ENCODE results near the gene BTAF1. TPM values are rescaled to one million over a fixed set of nuclear protein-coding genes. Genes with fewer than 3 reads are reported as not detected.
"Not testable (repeated sequence)": the region's sequence is repeated elsewhere in the genome, so short reads cannot be mapped to it uniquely, and the experiment has no call there.

Gene BTAF1
- total RNA-seq, 1 donor from 2014 or later, result 45.3 TPM

GRCh38 chr10:91976317-91977051, 52.9 kb downstream of the BTAF1 start:
- intact Hi-C loops (cut with micrococcal nuclease), result no loop called here

GRCh38 chr10:91977491-91977890, 53.9 kb downstream of the BTAF1 start:
- intact Hi-C loops (cut with micrococcal nuclease), result no loop called here

DNA sequence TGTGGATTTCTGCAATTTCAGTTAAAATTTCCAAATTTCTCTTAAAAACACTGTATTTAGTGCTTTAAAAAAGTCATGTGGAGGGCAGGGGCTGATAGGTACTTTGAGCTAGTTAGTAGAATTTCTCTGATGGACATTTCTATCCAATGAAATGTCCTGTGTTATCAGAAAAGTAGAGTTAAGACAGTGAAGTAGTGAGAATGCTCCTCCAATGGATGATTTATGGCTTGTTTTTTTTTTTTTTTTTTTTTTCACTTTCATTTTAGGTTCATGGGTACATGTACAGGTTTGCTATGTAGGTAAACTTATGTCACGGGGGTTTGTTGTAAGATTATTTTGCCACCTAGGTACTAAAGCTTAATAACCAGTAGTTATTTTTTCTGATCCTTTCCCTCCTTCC, 55.0 kb downstream of the BTAF1 start:
- intact Hi-C loops (cut with micrococcal nuclease), result no loop called here

DNA sequence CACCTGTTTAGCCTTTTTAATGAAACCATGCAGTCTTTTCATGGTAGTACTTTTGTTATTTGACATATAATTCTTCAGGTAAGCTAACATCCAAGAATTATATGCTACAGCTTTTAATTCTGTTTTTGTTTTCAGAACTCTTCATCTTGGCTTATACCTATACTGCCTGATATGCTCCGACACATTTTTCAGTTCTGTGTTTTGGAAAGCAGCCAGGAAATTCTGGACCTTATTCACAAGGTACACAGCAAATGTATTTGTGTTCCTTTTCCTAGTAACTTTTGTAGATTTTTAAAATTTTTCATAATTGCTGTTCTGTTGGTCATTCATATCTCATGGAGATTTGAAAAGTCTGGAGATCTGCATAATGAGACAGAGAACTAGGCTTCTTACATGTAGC, 56.7 kb downstream of the BTAF1 start:
- intact Hi-C loops (cut with micrococcal nuclease), result no loop called here

DNA sequence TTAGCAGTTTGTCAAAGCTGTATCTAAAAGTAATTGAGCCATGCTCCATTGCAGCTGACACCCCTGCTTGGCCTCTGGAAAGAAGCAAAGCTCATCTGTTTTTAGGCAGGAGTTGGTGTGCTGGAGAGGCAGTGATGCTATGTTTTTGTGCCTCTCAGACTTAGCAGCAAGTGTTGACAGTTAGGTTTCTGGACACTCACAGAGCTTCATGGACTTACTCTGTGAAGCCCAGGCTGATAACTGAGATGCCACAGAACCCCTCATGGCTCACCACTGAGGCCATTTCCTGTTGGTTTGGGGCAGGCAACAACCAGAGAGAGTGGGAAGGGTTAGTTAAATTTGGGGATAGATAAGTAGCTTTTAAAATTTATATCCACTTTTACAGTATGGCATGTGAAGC, 59.8 kb downstream of the BTAF1 start:
- intact Hi-C loops (cut with micrococcal nuclease), result no loop called here

DNA sequence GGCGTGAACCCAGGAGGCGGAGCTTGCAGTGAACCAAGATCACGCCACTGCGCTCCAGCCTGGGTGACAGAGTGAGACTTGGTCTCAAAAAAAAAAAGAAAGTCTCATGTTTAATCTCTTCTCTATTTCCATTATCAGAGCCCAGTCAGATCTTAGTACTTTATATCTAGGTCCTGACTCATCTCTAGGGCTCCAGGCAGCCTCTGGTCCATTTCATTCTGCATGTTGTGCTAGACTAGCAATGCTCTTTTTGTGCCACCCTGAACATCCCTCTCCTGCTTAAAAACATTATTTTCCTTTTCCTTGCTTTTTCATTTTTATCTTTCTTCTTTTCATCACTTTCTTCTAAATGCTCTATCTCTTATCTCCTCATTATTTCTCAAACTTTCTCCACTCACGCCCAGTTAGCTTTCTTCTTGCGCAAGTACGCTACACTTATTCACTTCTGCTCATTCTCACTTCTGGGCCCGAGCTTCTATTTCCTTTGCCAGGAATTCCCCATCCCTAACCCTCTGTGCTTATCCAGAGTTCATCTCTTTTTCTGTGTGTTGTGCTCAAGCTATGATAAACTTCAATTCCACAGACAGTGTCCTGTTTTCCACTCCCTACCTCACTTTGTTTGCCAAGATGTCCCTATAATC, 63.9 kb downstream of the BTAF1 start:
- intact Hi-C loops (cut with micrococcal nuclease), result no loop called here

GRCh38 chr10:91992031-91992430, 68.5 kb downstream of the BTAF1 start:
- intact Hi-C loops (cut with micrococcal nuclease), result no loop called here

DNA sequence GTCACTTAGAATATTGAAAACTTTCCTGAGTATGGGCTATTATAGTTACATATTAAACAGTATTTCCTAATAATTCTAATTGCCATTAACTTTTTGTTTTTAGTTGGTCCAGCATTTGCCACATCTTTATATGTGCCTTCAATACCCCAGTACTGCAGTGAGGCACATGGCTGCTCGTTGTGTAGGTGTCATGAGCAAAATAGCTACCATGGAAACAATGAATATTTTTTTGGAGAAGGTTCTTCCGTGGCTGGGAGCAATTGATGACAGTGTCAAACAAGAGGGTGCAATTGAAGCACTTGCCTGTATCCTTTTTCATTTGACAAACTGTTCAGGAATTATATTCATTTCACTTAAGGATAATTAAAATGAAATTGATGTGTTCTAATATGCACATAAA, 72.7 kb downstream of the BTAF1 start:
- intact Hi-C loops (cut with micrococcal nuclease), result no loop called here

GRCh38 chr10:92001581-92001980, 78.0 kb downstream of the BTAF1 start:
- intact Hi-C loops (cut with micrococcal nuclease), result no loop called here

DNA sequence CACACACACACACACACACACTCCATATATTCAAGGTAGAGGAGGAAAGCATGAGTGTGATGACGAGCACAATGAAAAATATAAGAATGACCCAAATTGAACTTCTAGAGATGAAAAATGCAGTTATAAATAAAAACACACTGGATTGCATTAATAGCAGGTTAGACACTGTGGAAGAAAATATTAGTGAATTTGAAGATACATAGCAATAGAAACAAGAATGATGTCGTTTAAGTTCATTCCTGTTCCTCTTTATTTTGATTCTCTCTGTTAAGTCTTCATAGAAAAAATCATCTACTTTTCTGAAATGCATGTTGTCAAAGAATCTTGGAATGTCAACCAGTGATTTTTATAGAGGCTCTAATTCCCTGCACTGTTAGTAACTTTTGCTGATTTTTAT, 78.4 kb downstream of the BTAF1 start:
- intact Hi-C loops (cut with micrococcal nuclease), result no loop called here

DNA sequence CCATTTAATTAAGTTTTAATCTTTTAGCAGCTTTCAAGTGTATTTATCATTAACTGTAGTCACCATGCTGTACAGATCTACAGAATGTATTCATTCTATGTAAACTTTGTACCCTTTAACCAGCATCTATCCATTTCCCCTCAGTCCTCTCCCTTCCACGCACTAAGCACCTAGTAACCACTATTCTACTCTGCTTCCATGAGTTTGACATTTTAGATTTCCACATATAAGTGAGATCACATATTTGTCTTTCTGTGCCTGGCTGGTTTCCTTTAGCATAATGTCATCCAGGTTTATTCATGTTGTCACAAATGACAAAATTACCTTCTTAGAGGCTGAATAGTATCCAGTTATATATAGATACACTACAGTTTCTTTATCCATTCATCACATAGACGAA, 79.7 kb downstream of the BTAF1 start:
- intact Hi-C loops (cut with micrococcal nuclease), result no loop called here

DNA sequence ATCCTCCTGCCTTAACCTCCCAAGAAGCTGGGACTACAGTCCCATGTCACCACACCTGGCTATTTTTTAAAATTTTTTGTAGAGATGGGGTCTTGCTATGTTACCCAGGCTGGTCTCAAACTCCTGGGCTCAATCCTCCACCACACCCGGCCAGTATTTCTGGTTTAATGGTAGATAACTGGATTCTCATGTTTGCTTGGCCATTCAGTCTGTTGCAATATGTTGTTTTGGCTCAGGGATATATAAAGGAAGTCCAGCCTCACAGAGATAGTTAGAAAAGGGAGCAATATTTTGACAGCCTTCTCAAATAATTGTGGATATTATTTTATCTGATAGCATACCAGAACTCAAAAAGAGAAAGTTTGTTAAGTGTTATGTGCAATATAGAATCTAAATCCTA, 82.4 kb downstream of the BTAF1 start:
- intact Hi-C loops (cut with micrococcal nuclease), result no loop called here

- intact Hi-C loops (cut with micrococcal nuclease), result no loop called here
These were observed 85.9 kb downstream of the BTAF1 start for GRCh38 chr10:92009445-92009844.

DNA sequence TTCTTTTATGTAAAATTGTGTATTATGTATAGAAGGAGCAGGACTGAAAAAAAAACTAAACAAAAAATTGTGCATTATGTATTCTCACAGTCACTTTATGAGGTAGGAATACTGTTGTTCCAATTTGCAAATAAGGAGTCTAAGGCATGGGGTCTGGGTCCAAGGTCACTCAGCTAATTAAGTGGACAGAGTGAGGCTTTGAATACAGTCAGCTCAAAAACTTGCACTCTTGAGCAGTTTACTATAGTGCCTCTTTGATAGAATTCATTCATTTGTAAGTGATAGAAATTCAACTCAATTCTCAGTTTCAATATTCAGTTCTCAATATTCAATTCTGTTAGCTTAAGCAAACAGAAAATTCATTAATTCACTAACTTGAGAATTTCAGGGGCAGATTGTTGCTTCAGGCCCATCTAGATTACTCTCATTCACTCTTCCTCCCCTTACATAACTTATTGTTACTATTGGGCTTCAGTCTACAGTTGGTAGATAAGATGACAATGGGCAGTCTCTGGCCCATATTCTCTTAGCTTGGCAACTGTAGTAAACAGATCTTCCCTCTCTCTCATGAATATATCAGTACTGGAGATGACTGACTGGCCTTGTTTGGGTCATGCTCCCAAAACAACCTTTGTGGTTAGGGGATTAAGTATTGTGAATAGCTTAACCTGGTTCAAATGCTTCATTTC, 86.6 kb downstream of the BTAF1 start:
- intact Hi-C loops (cut with micrococcal nuclease), result no loop called here

DNA sequence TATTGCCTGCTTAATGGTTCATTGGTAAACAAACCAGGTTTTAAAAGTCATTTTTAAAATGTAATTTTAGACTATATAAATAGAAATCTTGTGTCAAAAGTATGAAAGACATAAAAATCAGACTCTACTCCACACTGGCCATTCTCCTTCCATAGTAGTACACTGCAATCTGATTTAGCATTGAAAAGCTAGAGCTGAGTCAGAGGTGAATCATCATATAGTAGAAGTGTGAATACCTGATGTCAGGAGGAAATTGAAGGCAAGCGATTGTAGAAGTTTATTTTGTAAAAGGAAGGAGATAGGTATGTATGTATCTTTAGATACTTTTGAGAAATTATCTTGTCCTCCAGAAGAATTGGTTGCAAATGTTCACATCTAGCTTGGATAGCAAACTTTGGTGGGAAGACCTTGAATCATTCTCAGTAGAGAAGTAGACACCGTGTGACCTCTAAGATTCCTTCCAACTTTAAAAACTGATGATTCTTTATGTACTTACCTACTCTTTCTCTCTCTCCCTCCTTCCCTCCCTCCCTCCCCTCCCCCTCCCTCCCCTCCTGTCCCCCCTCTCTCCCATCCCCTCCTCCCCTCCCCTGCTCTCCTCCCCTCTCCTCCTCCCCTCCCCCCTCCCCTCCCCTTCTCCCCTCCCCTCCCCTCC, 88.1 kb downstream of the BTAF1 start:
- intact Hi-C loops (cut with micrococcal nuclease), result no loop called here

GRCh38 chr10:92014620-92015019, 91.0 kb downstream of the BTAF1 start:
- intact Hi-C loops (cut with micrococcal nuclease), result no loop called here

- intact Hi-C loops (cut with micrococcal nuclease), result no loop called here
These were observed 101.1 kb downstream of the BTAF1 start for GRCh38 chr10:92024700-92025099.

GRCh38 chr10:92025340-92025739, 101.8 kb downstream of the BTAF1 start:
- intact Hi-C loops (cut with micrococcal nuclease), result not testable (repeated sequence)

- intact Hi-C loops (cut with micrococcal nuclease), result no loop called here
These were observed 103.6 kb downstream of the BTAF1 start for GRCh38 chr10:92027141-92027540.

GRCh38 chr10:92031580-92031979, 108.0 kb downstream of the BTAF1 start:
- intact Hi-C loops (cut with micrococcal nuclease), result no loop called here

GRCh38 chr10:92033070-92033469, 109.5 kb downstream of the BTAF1 start:
- intact Hi-C loops (cut with micrococcal nuclease), result not testable (repeated sequence)

GRCh38 chr10:92038949-92039348, 115.4 kb downstream of the BTAF1 start:
- intact Hi-C loops (cut with micrococcal nuclease), result no loop called here

Measured in T-helper 2 cell treated with Interferon-gamma antibody and Interleukin-4, amounts not matched to agents 100 ng/mL and 5 ng/mL, for 36 hours (primary cell).